GM12878 (cell line): Measurements from ENCODE around the gene UTP4. TPM values are rescaled to one million over a fixed set of nuclear protein-coding genes. Genes with fewer than 3 reads are reported as not detected.

Experiments used
- ATAC-seq: fragments of 200-7000 bp; cut with Tn5 transposase; 3 replicates; pipeline ENCODE4 v1.9.1; 2020; ENCODE audit warnings: mild to moderate bottlenecking, moderate library complexity
- BruUV-seq: library from RNA; stranded (reverse); fragments of 400-500 nt; replicated peaks from 2 replicates; lab custom pipeline; 2021; lab: Mats Ljungman, UMichigan
- CTCF ChIA-PET: fragments of 300-600 bp; sonication (Branson Sonifier 250); formaldehyde crosslinking; extraction: SDS; loops from one replicate; lab custom pipeline; 2021; ENCODE audit warnings: inconsistent platforms; lab: Yijun Ruan, JAX
- POLR2A ChIA-PET: fragments of 350-600 bp; formaldehyde crosslinking; extraction: SDS; loops from one replicate; lab custom pipeline; 2021; ENCODE audit warnings: inconsistent platforms; lab: Charles Lee
- RAD21 ChIA-PET: fragments of 300-600 bp; sonication (Branson Sonifier 250); formaldehyde crosslinking; loops from one replicate; lab custom pipeline; 2023; ENCODE audit warnings: antibody characterized with exemption; ENCODE audit not compliant: unreplicated experiment; lab: Charles Lee
- SMC1A ChIA-PET: fragments of 300-600 bp; sonication (Branson Sonifier 250); formaldehyde crosslinking; loops from one replicate; lab custom pipeline; 2023; ENCODE audit not compliant: unreplicated experiment, uncharacterized antibody; lab: Charles Lee
- DNase-seq: peaks from one replicate; pipeline ENCODE4 v3.0.0-alpha.2; 2011; ENCODE audit warnings: low read depth, low spot score
- FAIRE-seq: peaks from 3 replicates; lab custom pipeline; 2011; peaks lifted over from hg19 to GRCh38; lab: Jason Lieb, UNC
- H2AFZ ChIP-seq: 2 replicates; pipeline ENCODE4 v1.6.0; 2011; ENCODE audit warnings: low read depth, low read length, control low read depth; ENCODE audit not compliant: control insufficient read depth
- H3K27ac ChIP-seq: 2 replicates; pipeline ENCODE4 v1.5.1; 2011; ENCODE audit warnings: control low read depth; ENCODE audit not compliant: control insufficient read depth, insufficient read depth
- H3K27me3 ChIP-seq, 2 experiments: replicated peaks in 1 of 2; 2 replicates each; pipeline versions ENCODE4 v1.6.0 to v1.6.1; 2011; ENCODE audit warnings: low read length in 1 of 2; ENCODE audit not compliant: control insufficient read depth in 2 of 2, insufficient read depth in 2 of 2
- H3K36me3 ChIP-seq, 2 experiments: 2 replicates each; pipeline ENCODE4 v1.5.1; 2011; ENCODE audit warnings: low read length in 1 of 2; ENCODE audit not compliant: control insufficient read depth in 2 of 2, insufficient read depth in 2 of 2
- H3K4me1 ChIP-seq: 2 replicates; pipeline ENCODE4 v1.6.1; 2011; ENCODE audit warnings: mild to moderate bottlenecking, low read length, moderate library complexity, mixed read lengths; ENCODE audit not compliant: control insufficient read depth, insufficient read depth
- H3K4me2 ChIP-seq: 2 replicates; pipeline ENCODE4 v1.6.0; 2011; ENCODE audit warnings: control low read depth; ENCODE audit not compliant: control insufficient read depth, insufficient read depth
- H3K4me3 ChIP-seq: fragments of 200-600 bp; sonication (generic); 2 replicates; pipeline ENCODE4 v1.5.1; 2016
- H3K79me2 ChIP-seq: 2 replicates; pipeline ENCODE4 v1.6.0; 2011; ENCODE audit warnings: low read length; ENCODE audit not compliant: control insufficient read depth, insufficient read depth
- H3K9ac ChIP-seq: 2 replicates; pipeline ENCODE4 v1.8.0; 2011; ENCODE audit warnings: low read length, control low read depth, mixed read lengths; ENCODE audit not compliant: control insufficient read depth, insufficient read depth
- H3K9me3 ChIP-seq: replicated peaks from 3 replicates; pipeline ENCODE4 v1.5.1; 2011; ENCODE audit warnings: mild to moderate bottlenecking, low read length; ENCODE audit not compliant: control insufficient read depth, insufficient read depth
- H4K20me1 ChIP-seq: 2 replicates; pipeline ENCODE4 v1.6.0; 2011; ENCODE audit not compliant: control insufficient read depth, insufficient read depth
- RELA ChIP-seq: fragments of 450-650 bp; IDR thresholded peaks from 2 replicates; pipeline ENCODE4 v1.8.0; 2014; ENCODE audit warnings: borderline replicate concordance; ENCODE audit not compliant: partially characterized antibody
- RUNX3 ChIP-seq: IDR thresholded peaks from 2 replicates; pipeline ENCODE4 v1.6.1; 2012; ENCODE audit warnings: low read length, inconsistent platforms
- WGBS: methylation state at CpG from one replicate; pipeline ENCODE4 v1.1.6; 2016; ENCODE audit warnings: low lambda C conversion rate; ENCODE audit not compliant: insufficient replicate concordance, insufficient coverage; ENCODE audit errors: missing lambda C conversion rate; 5-methylcytosine and 5-hydroxymethylcytosine counted together
- in situ Hi-C: fragments of 300-500 bp; cut with MboI; formaldehyde crosslinking; loops from 9 replicates; pipeline ENCODE4 v1.14.3; 2018; ENCODE audit warnings: mixed read lengths
- intact Hi-C: fragments of 100-400 bp; cut with micrococcal nuclease; formaldehyde crosslinking; loops from one replicate; pipeline ENCODE4 v1.14.2; 2022; ENCODE audit not compliant: unreplicated experiment
- polyA plus RNA-seq, 11 experiments: library from polyadenylated mRNA; depleted of rRNA in 4 of 11; unstranded in 6 of 11; stranded (reverse) in 5 of 11; fragments of >200 nt; fragmentation: Nextera tagmentation in 4 of 11; fragmentation: Illumina TruSeq in 1 of 11; extraction: Ambion mirVana in 4 of 11; extraction: Trizol in 1 of 11; gene quantifications; 1 replicate in 1 of 11; 2 replicates in 10 of 11; pipeline versions ENCODE4 v1.2.1 to v1.2.3, GENCODE V29; 2011 to 2016; ENCODE audit warnings: inconsistent platforms in 2 of 11, missing spikeins in 2 of 11, low read depth in 1 of 11
- total RNA-seq, 4 experiments: library from RNA; depleted of rRNA in 3 of 4; stranded (reverse); fragments of >200 nt in 3 of 4; fragmentation: Illumina TruSeq in 1 of 4; extraction: Trizol in 1 of 4; gene quantifications; 2 replicates each; pipeline versions ENCODE4 v1.2.1 to v1.2.3, GENCODE V29; 2013 to 2021
- TF ChIP-seq, protein P1 (sequence below): IDR thresholded peaks from 2 replicates; pipeline ENCODE4 v1.6.1; 2011; ENCODE audit warnings: borderline replicate concordance, low read depth, mild to moderate bottlenecking, moderate library complexity, mixed read lengths, low read length; ENCODE audit not compliant: insufficient read depth; ENCODE audit errors: extremely low read length
- TF ChIP-seq, protein P2 (sequence below): IDR thresholded peaks from 2 replicates; pipeline ENCODE4 v1.6.1; 2011; ENCODE audit warnings: borderline replicate concordance, low read depth, mild to moderate bottlenecking, moderate library complexity, low read length; ENCODE audit not compliant: insufficient read depth, poor library complexity, severe bottlenecking
- TF ChIP-seq, protein P3 (sequence below): IDR thresholded peaks from 2 replicates; pipeline ENCODE4 v1.6.1; 2012; ENCODE audit warnings: low read length, inconsistent platforms

UTP4 gene
- total and polyA plus RNA-seq, 10 of the 15 experiments (the other 5 are each of a cell fraction or from before 2014, with no cell fraction given): 32.5 to 131 (median 84.0) TPM

DNA sequence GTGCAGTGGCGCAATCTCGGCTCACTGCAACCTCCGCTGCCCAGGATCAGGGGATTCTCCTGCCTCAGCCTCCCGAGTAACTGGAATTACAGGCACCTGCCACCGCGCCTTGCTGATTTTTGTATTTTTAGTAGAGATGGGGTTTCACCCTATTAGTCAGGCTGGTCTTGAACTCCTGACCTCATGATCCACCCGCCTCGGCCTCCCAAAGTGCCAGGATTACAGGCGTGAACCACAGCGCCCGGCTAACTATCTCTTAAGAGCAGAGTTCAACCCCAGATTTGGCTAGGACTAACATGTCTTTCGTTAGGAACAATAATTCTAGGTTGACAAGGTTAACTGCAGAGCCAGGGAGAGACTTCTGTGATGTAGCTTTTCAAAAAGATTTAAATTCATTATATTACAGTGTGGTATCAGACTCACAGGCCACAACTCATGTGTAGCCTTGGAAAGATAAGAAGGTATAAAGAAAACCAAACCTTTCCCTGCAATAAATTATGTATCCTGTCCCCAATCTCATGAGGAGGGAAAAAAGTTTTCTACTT is 4.4 kb upstream of the UTP4 start:
- Histone ChIP-seq H3K79me2 (peaks cover 50% of the 10 kb centered on the region), H3K9me3 (no peaks in the 10 kb centered on the region), H2AFZ (no peak overlapping the region), H3K4me1 (no peaks in the 10 kb centered on the region; the same call in 1 of the 2 replicates), H4K20me1 (no peaks in the 10 kb centered on the region)
- ATAC-seq: no peak
- TF ChIP-seq, protein P1, sequence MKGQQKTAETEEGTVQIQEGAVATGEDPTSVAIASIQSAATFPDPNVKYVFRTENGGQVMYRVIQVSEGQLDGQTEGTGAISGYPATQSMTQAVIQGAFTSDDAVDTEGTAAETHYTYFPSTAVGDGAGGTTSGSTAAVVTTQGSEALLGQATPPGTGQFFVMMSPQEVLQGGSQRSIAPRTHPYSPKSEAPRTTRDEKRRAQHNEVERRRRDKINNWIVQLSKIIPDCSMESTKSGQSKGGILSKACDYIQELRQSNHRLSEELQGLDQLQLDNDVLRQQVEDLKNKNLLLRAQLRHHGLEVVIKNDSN: no peak
- TF ChIP-seq RELA: no peak
- no peak for TF ChIP-seq RUNX3
- TF ChIP-seq, protein P2, sequence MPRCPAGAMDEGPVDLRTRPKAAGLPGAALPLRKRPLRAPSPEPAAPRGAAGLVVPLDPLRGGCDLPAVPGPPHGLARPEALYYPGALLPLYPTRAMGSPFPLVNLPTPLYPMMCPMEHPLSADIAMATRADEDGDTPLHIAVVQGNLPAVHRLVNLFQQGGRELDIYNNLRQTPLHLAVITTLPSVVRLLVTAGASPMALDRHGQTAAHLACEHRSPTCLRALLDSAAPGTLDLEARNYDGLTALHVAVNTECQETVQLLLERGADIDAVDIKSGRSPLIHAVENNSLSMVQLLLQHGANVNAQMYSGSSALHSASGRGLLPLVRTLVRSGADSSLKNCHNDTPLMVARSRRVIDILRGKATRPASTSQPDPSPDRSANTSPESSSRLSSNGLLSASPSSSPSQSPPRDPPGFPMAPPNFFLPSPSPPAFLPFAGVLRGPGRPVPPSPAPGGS: no peak
- TF ChIP-seq, protein P3, sequence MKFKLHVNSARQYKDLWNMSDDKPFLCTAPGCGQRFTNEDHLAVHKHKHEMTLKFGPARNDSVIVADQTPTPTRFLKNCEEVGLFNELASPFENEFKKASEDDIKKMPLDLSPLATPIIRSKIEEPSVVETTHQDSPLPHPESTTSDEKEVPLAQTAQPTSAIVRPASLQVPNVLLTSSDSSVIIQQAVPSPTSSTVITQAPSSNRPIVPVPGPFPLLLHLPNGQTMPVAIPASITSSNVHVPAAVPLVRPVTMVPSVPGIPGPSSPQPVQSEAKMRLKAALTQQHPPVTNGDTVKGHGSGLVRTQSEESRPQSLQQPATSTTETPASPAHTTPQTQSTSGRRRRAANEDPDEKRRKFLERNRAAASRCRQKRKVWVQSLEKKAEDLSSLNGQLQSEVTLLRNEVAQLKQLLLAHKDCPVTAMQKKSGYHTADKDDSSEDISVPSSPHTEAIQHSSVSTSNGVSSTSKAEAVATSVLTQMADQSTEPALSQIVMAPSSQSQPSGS: no peak
- TF ChIP-seq, all 136 proteins: peak for 0
- SMC1A ChIA-PET: interaction anchor here (0.8 to 1.2 kb wide), 3 partner anchors 14 to 618 kb away, joined by 3 read pairs; no protein-coding TSS in a partner anchor
- in situ Hi-C loops: no loop called here
- Histone ChIP-seq H3K27ac (no peak overlapping the region), H3K4me3 (no peak overlapping the region), H3K36me3 (no peaks in the 10 kb centered on the region; a peak in 1 of 4 replicates), H3K4me2 (no peak overlapping the region), H3K27me3 (no peaks in the 10 kb centered on the region), H3K9ac (no peak overlapping the region)
- POLR2A ChIA-PET: interaction anchor here (1.2 kb wide), 1 partner anchor 122 kb away, joined by 3 read pairs; no protein-coding TSS in a partner anchor
- WGBS: 93% methylated on average over 12 of the region's 12 CpGs
- BruUV-seq: no TSS peak
- DNase-seq: no peak
- FAIRE-seq: no peak
- RAD21 ChIA-PET: interaction anchor here (1.2 kb wide), 1 partner anchor 276 kb away, joined by 3 read pairs; no protein-coding TSS in a partner anchor
- CTCF ChIA-PET: interaction anchor here (1.2 to 3.0 kb wide), 2 partner anchors 13 to 15 kb away, joined by 3 to 17 read pairs; no protein-coding TSS in a partner anchor
- intact Hi-C loops: no loop called here
